Activated CD8-positive, alpha-beta T cell treated with anti-CD3 and anti-CD28 coated beads, Interleukin-2, amount 10 ng/mL, durations not matched to agents 7 days and 5 days (primary cell): ENCODE data around the gene SI. TPM values are rescaled to one million over a fixed set of nuclear protein-coding genes. Genes with fewer than 3 reads are reported as not detected.
"Not testable (repeated sequence)": the region's sequence is repeated elsewhere in the genome, so short reads cannot be mapped to it uniquely, and the experiment has no call there.

Experiments
- ATAC-seq: fragments of 150-1000 bp; cut with Tn5 transposase; one replicate; pipeline ENCODE4 v1.10.0; 2021; ENCODE audit warnings: moderate library complexity
- CTCF ChIA-PET: fragments of 350-600 bp; sonication (Branson Sonifier 250); formaldehyde crosslinking; loops from one replicate; lab custom pipeline; 2021; ENCODE audit warnings: antibody characterized with exemption; lab: Charles Lee
- POLR2A ChIA-PET: fragments of 350-600 bp; sonication (Branson Sonifier 250); formaldehyde crosslinking; loops from one replicate; lab custom pipeline; 2021; ENCODE audit warnings: antibody characterized with exemption; lab: Charles Lee
- DNase-seq: peaks from one replicate; pipeline ENCODE4 v3.0.0-alpha.2; 2020
- H3K27ac Mint-ChIP-seq: one replicate; pipeline ENCODE4 v1.8.0; 2021; ENCODE audit warnings: mild to moderate bottlenecking, mixed read lengths
- H3K27me3 Mint-ChIP-seq: one replicate; pipeline ENCODE4 v1.8.0; 2021; ENCODE audit warnings: low read depth, mixed read lengths
- H3K36me3 Mint-ChIP-seq: one replicate; pipeline ENCODE4 v1.8.0; 2021; ENCODE audit warnings: low read depth, mixed read lengths
- H3K4me1 Mint-ChIP-seq: one replicate; pipeline ENCODE4 v1.8.0; 2021; ENCODE audit warnings: low read depth, mixed read lengths
- H3K4me3 Mint-ChIP-seq: one replicate; pipeline ENCODE4 v1.8.0; 2021; ENCODE audit warnings: mild to moderate bottlenecking, mixed read lengths
- H3K9me3 Mint-ChIP-seq: one replicate; pipeline ENCODE4 v1.8.0; 2022; ENCODE audit warnings: mixed read lengths; ENCODE audit not compliant: insufficient read depth
- total RNA-seq, 2 experiments: library from RNA; stranded (reverse); gene quantifications; one replicate each; pipeline ENCODE4 v1.2.3, GENCODE V29; 2021

Gene SI
- total RNA-seq, 2 experiments from 2014 or later, result not detected

- ChIA-PET CTCF (no interaction called here), POLR2A (no interaction called here)
- Mint-ChIP-seq H3K27me3 (no peaks in the 10 kb centered on the region), H3K27ac (no peak overlapping the region), H3K4me1 (no peaks in the 10 kb centered on the region), H3K4me3 (no peak overlapping the region), H3K36me3 (no peaks in the 10 kb centered on the region), H3K9me3 (no peaks in the 10 kb centered on the region)
- no peak for ATAC-seq
- DNase-seq, result no peak
These were observed 125.3 kb downstream of the SI start for GRCh38 chr3:164952966-164953365.

GRCh38 chr3:164951403-164951802 lies 126.9 kb downstream of the SI start:
- H3K27me3 Mint-ChIP-seq, H3K36me3 Mint-ChIP-seq, DNase-seq, H3K4me1 Mint-ChIP-seq, CTCF ChIA-PET, H3K27ac Mint-ChIP-seq, POLR2A ChIA-PET, H3K9me3 Mint-ChIP-seq, ATAC-seq, H3K4me3 Mint-ChIP-seq: not testable (repeated sequence)

- H3K9me3 Mint-ChIP-seq, result peaks cover 11% of the 10 kb centered on the region
- H3K27ac Mint-ChIP-seq, result no peak overlapping the region
- no peaks in the 10 kb centered on the region for H3K4me1 Mint-ChIP-seq
- ChIA-PET POLR2A (no interaction called here), CTCF (no interaction called here)
- H3K36me3 Mint-ChIP-seq, result no peaks in the 10 kb centered on the region
- no peaks in the 10 kb centered on the region for H3K27me3 Mint-ChIP-seq
- no peak overlapping the region for H3K4me3 Mint-ChIP-seq
- no peak for DNase-seq
- no peak for ATAC-seq
These were observed 137.6 kb downstream of the SI start for GRCh38 chr3:164940745-164941144.

- Mint-ChIP-seq H3K36me3 (no peaks in the 10 kb centered on the region), H3K4me3 (no peak overlapping the region), H3K9me3 (peaks cover 9% of the 10 kb centered on the region), H3K4me1 (no peaks in the 10 kb centered on the region), H3K27ac (no peak overlapping the region), H3K27me3 (no peaks in the 10 kb centered on the region)
- ChIA-PET POLR2A (no interaction called here), CTCF (no interaction called here)
- no peak for DNase-seq
- no peak for ATAC-seq
These were observed 148.7 kb downstream of the SI start for GRCh38 chr3:164929642-164930041.

Other genes with a start within 250 kb of the SI start
- not detected for gene SLITRK3, start 117.9 kb upstream of the SI start, total RNA-seq